Subcutaneous preadipocyte (primary cell): ENCODE measurements around the gene MYO9B. TPM values are rescaled to one million over a fixed set of nuclear protein-coding genes. Genes with fewer than 3 reads are reported as not detected.

Experiments
- total RNA-seq: library from RNA; depleted of rRNA; stranded (reverse); fragments of >200 nt; gene quantifications from 2 replicates; pipeline ENCODE4 v1.2.3, GENCODE V29; 2012

The MYO9B gene, protein sequence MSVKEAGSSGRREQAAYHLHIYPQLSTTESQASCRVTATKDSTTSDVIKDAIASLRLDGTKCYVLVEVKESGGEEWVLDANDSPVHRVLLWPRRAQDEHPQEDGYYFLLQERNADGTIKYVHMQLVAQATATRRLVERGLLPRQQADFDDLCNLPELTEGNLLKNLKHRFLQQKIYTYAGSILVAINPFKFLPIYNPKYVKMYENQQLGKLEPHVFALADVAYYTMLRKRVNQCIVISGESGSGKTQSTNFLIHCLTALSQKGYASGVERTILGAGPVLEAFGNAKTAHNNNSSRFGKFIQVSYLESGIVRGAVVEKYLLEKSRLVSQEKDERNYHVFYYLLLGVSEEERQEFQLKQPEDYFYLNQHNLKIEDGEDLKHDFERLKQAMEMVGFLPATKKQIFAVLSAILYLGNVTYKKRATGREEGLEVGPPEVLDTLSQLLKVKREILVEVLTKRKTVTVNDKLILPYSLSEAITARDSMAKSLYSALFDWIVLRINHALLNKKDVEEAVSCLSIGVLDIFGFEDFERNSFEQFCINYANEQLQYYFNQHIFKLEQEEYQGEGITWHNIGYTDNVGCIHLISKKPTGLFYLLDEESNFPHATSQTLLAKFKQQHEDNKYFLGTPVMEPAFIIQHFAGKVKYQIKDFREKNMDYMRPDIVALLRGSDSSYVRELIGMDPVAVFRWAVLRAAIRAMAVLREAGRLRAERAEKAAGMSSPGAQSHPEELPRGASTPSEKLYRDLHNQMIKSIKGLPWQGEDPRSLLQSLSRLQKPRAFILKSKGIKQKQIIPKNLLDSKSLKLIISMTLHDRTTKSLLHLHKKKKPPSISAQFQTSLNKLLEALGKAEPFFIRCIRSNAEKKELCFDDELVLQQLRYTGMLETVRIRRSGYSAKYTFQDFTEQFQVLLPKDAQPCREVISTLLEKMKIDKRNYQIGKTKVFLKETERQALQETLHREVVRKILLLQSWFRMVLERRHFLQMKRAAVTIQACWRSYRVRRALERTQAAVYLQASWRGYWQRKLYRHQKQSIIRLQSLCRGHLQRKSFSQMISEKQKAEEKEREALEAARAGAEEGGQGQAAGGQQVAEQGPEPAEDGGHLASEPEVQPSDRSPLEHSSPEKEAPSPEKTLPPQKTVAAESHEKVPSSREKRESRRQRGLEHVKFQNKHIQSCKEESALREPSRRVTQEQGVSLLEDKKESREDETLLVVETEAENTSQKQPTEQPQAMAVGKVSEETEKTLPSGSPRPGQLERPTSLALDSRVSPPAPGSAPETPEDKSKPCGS (N-terminal part only)
- 71.3 and 85.0 TPM in 2 replicates for total RNA-seq

DNA sequence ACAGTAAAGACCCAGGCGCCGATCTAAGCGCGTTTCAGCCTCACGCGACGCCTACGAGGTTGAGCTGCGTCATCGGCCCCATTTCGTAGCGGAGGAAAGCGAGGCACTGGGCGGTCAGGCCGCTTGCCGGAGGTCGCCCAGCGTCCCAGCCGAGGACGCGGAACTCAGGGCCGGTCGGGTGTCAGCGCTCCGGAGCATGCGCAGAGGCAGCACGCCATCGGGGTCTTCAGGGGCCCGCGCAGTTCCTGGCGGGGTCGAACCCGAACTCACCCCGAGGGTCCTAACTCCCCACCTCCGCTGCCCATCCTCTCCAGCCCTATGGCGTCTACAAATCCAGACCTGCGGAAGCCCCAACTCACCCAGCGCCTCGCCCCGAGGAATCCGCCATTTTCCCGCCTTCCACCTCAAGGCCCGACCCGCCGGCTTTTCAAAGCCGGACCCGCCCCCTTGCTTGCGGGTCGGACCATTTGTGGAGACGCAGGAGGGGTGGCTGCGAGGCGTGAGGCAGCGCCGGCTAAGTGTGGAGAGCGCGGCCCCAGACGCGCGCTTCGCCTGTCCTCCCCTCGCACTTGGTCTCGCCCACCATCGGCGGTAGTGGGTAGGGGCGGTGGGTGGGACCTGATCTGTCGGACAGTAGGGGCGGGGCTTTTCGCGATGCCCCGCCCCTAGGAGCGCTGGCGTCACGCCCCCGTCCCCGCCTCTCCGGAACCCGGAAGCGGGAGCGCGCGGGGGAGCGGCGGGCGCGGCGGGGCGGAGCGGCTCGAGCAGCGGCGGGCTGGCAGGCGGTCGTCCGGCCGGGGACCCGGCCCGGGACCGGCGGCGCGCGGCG is at the start of gene MYO9B, which contains the start of gene HAUS8:
TSS of gene MYO9B (plus strand) at position 743 of the 829 bp plus-strand sequence. CDS start 25,941 bp downstream, outside the sequence.
TSS of gene HAUS8 (minus strand) at position 418 of the 829 bp plus-strand sequence. CDS start at position 388, 30 bp downstream.

DNA sequence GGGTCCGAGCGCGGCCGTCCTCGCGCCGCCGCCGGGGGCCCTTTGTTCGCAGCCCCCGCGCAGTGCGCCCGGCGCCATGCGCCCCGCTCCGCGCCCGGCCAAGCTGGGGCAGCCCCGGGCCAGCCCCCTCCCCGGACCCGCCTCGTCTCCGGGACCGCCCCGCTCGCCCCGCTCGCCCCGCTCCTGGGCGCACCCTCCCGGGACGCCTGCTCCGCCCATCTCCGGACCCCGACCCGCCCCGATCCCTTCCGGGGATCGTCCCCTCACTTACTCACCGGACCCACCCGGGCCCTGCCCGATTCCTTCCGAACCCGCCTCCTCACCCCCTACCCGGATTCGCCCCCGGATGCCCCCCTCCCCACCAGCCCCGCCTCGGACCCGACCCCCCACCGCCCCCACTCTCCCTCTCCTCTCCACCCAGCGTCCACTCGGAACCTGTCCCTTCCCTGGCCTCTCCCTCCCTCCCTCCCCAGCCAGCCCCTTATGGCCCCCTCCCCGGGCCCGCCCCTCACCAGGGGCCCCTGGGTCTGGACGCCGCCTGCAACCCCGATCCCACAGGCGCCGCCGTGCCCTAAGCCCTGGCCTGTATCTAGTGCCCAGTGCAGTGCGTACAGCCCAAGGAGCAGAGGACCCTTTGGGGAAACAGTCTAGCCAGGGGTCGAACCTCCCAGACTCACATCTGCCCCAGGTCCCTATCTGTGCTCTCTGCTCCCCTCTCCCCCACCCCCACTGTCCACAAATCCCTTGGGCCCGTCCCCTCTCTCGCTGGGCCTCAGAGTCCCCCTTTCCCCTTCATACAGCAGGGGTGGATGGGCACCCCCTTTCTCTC is 48.7 kb upstream of the MYO9B start, which contains the start of gene CPAMD8:
TSS of gene CPAMD8 (minus strand) at position 105 of the 829 bp plus-strand sequence. CDS start 168 bp downstream, outside the sequence.

DNA sequence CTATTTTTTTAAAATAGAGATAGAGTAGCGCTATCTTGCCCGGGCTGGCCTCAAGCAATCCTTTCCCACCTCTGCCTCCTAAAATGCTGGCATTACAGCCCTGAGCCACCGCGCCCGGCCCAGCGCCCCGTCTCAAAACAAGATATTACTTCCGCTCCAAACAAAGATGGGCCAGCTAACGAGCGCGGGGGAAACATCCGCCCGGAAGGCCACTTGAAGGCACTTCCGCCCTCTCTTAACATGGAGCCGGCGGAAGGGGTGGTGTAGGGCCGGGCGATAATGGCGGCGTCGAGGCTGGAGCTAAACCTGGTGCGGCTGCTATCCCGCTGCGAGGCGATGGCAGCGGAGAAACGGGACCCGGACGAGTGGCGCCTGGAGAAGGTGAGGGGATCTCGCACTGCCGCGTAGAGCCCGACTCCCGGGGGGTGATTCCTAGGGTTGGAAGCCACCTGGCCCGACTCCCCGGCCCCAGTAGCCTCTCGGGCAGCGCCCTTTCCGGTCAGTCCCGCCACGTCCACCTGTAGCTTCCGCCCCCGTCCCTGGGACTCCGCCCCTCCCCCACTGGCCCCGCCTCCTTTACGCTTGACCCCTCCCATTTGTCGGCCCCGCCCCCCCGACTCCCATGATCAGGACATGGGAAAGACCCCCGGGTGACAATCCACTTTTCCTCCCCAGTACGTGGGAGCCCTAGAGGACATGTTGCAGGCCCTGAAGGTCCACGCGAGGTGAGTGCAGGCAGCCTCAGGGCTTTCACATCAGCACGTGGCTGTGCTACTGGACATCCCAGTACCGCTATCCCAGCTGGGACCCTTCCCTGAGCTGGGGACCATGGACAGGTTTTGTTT is 139.8 kb downstream of the MYO9B start, which contains the start of gene USE1:
TSS of gene USE1 (plus strand) at position 231 of the 845 bp plus-strand sequence. CDS start at position 280, 49 bp downstream.

DNA sequence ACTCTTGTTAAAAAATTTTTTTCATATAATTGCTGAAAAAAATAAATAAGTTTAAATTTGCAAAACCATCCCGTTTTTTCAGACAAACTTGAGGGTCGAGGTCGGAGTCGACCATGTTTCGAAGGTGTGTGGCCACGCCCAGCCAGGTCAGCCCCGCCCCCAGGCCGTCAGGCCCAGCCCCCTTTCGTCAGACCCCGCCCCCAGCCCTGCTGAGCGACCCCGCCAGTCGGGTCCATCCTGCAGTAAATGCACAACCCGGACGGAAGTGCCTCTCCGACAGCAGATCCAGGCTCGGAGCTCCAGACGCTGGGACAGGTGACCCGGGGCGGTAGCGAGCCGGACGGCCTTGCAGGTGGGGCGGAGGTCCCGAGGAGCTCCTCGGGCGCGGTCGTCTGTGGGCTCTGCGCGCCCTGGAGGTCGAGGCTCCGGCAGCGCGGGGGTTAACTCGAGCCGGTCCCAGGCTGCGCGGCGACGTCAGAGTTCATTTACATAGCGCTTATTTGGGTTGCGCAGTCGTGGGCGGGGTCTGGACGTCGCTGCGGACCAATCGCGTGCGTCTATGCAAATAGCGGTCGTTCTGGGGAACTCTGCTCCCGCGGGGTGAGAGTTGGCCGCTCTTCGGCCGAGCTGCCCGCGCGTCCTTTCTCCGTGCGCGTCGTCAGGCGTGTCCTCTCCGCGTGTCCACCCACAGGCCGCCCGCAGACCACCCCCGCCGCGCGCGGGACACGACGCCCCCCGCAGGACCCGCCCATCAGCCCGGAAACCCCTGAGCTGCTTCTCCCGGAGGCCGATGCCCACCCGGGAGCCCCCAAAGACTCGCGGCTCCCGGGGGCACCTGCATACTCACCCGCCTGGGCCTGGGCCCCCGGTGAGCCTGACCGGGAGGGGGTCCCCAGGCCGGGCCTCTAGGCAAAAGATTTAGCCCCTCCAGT is 150.7 kb downstream of the MYO9B start, which contains the start of gene OCEL1:
TSS of gene OCEL1 (plus strand) at position 225 of the 932 bp plus-strand sequence. CDS start at position 247, 22 bp downstream.

DNA sequence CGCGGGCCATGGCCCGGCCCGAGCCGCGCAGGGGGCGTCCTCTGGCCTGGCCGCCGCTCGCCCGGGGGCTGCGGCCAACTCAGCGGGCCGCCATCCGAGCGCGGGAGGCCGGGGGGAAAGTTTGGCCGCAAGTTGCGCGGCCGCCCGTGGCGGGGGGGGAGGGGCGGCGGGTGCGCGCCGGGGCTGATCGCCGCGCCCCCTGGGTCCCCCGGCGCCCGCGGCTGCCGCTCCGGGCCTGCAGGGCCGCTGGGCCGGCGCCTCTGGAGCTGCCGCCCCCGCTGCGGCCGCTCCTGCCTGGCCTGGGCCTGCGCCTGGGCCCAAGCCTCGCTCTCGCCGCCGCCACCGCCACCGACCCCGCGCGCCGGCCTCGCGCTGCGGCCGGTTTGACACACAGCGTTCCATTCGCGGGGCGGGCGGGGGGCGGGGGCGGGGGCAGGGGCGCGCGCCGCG is 170.0 kb downstream of the MYO9B start, which contains the start of gene NR2F6:
TSS of gene NR2F6 (minus strand) at position 385 of the 450 bp plus-strand sequence. CDS start 699 bp downstream, outside the sequence.

Other genes starting within 250 kb of the MYO9B start
- gene SIN3B, start 246.4 kb upstream of the MYO9B start, total RNA-seq, result 29.0 and 29.9 TPM in 2 replicates
- not detected in 2 replicates for gene F2RL3, start 186.8 kb upstream of the MYO9B start, total RNA-seq
- 0.20 and 0.73 TPM in 2 replicates for gene CPAMD8, start 49.0 kb upstream of the MYO9B start, total RNA-seq
- gene HAUS8, start 325 bp upstream of the MYO9B start, total RNA-seq, result 3.3 and 6.3 TPM in 2 replicates
- 16.2 and 22.8 TPM in 2 replicates for gene USE1, start 139.6 kb downstream of the MYO9B start, total RNA-seq
- 2.5 and 2.9 TPM in 2 replicates for gene OCEL1, start 150.4 kb downstream of the MYO9B start, total RNA-seq
- gene NR2F6, start 170.1 kb downstream of the MYO9B start, total RNA-seq, result 26.8 and 40.1 TPM in 2 replicates
- under 0.01 TPM in 1 of 2 replicates, not detected in the other for gene USHBP1, start 189.0 kb downstream of the MYO9B start, total RNA-seq
- 91.7 and 105 TPM in 2 replicates for gene BABAM1, start 191.7 kb downstream of the MYO9B start, total RNA-seq
- 0.37 and 0.39 TPM in 2 replicates for gene ANKLE1, start 206.1 kb downstream of the MYO9B start, total RNA-seq
- gene ABHD8, start 227.6 kb downstream of the MYO9B start, total RNA-seq, result 6.6 and 9.0 TPM in 2 replicates
- 29.1 and 30.9 TPM in 2 replicates for gene MRPL34, start 230.1 kb downstream of the MYO9B start, total RNA-seq
- gene DDA1, start 233.8 kb downstream of the MYO9B start, total RNA-seq, result 7.7 and 15.4 TPM in 2 replicates